Suppressor macrophage (primary cell): ENCODE data around the gene NCKAP5.

Experiments used
- DNase-seq, 4 experiments: peaks; one replicate each; pipeline ENCODE4 v3.0.0-alpha.2; 2020 to 2022

The NCKAP5 gene

GRCh38 chr2:133138693-133139092 lies 429.6 kb downstream of the NCKAP5 start:
- no peak for DNase-seq

GRCh38 chr2:133135035-133135654 lies 433.1 kb downstream of the NCKAP5 start:
- no peak for DNase-seq

GRCh38 chr2:133130548-133131246 lies 437.6 kb downstream of the NCKAP5 start:
- DNase-seq, result peak in 2 of 4 experiments; percentile 2

- no peak for DNase-seq
Observed at GRCh38 chr2:133124446-133124845, 443.8 kb downstream of the NCKAP5 start.

GRCh38 chr2:133123904-133124303 lies 444.4 kb downstream of the NCKAP5 start:
- no peak for DNase-seq

GRCh38 chr2:133123393-133123792 lies 444.9 kb downstream of the NCKAP5 start:
- DNase-seq, result no peak

- no peak for DNase-seq
Observed at GRCh38 chr2:133122529-133122928, 445.7 kb downstream of the NCKAP5 start.

GRCh38 chr2:133120310-133120709 lies 448.0 kb downstream of the NCKAP5 start:
- DNase-seq, result no peak

- DNase-seq, result no peak
Observed at GRCh38 chr2:133110201-133110600, 458.1 kb downstream of the NCKAP5 start.

- no peak for DNase-seq
Observed at GRCh38 chr2:133109772-133110171, 458.5 kb downstream of the NCKAP5 start.

- no peak for DNase-seq
Observed at GRCh38 chr2:133107058-133107815, 461.0 kb downstream of the NCKAP5 start.

- DNase-seq, result no peak
Observed at GRCh38 chr2:133104871-133105270, 463.4 kb downstream of the NCKAP5 start.

- no peak for DNase-seq
Observed at GRCh38 chr2:133098787-133099186, 469.5 kb downstream of the NCKAP5 start.

GRCh38 chr2:133097666-133098065 lies 470.6 kb downstream of the NCKAP5 start:
- DNase-seq, result no peak

GRCh38 chr2:133092571-133092970 lies 475.7 kb downstream of the NCKAP5 start:
- DNase-seq, result no peak

- DNase-seq, result no peak
Observed at GRCh38 chr2:133090358-133090757, 477.9 kb downstream of the NCKAP5 start.

GRCh38 chr2:133086176-133086575 lies 482.1 kb downstream of the NCKAP5 start:
- no peak for DNase-seq

GRCh38 chr2:133085646-133086045 lies 482.6 kb downstream of the NCKAP5 start:
- DNase-seq, result no peak

GRCh38 chr2:133082034-133082433 lies 486.2 kb downstream of the NCKAP5 start:
- DNase-seq, result no peak

GRCh38 chr2:133080822-133081221 lies 487.4 kb downstream of the NCKAP5 start:
- no peak for DNase-seq

GRCh38 chr2:133078667-133079411 lies 489.4 kb downstream of the NCKAP5 start:
- no peak for DNase-seq

- no peak for DNase-seq
Observed at GRCh38 chr2:133077269-133077822, 490.9 kb downstream of the NCKAP5 start.
